AG09309 (cell line): ENCODE data around the gene TNNI2.

Source experiments
- DNase-seq: peaks from one replicate; pipeline ENCODE4 v3.0.0-alpha.2; 2010; ENCODE audit warnings: low read depth
- H3K4me3 ChIP-seq: 2 replicates; pipeline ENCODE4 v1.5.1; 2011; ENCODE audit warnings: mild to moderate bottlenecking, low read depth, low read length, moderate library complexity; ENCODE audit not compliant: control insufficient read depth
- TF ChIP-seq, protein P1 (sequence below): IDR thresholded peaks from 2 replicates; pipeline ENCODE4 v1.5.1; 2011; ENCODE audit warnings: mild to moderate bottlenecking, low read depth, low read length, inconsistent platforms; ENCODE audit not compliant: insufficient read depth, control insufficient read depth; ENCODE audit errors: missing control alignments

Gene TNNI2

DNA sequence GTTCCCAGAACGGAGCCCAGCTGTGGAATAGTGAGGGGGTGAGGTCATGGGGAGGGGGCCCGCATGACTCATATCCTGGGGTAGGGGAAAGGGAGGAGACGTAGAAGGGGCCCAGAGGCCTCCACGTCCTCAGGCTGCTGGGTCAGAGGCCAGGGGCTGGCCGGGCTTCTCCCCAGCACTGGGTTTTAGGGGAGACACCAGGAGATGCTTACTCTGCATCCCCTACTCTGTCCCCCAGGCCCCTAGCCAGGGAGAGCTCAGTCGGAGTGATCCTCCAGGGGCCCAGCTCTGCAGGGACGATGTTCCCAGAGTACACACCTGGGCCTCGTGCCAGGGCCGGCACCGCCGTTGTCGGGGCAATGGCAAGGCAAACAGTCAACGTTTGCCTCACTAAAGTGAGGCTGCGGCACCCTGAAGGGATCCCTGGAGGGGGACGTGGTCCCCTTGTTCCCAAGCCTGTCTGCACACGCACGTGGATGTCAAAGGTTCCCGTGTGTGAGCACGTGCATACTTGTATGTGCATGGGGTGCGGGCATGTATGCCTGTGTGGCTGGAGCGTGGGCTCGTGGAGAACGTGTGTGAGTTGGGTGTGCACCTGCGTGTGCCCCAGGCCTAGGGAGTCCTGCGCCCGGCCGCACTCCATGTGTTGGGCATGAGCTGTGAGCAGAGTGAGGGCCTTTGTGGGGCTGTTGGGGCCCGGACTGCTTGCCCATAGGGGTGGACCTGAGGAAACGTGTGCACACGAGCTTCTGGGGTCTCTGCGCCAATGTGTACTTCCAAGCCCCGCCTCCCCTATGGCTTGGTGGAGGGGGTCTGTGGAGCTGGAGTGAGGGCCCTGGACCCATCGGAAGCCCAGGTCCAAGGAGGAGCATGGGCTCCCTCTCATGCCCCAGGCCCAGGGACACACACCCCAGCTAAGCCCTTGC lies 38.7 kb downstream of the TNNI2 start:
- no peak overlapping the region for H3K4me3 ChIP-seq
- TF ChIP-seq, protein P1, sequence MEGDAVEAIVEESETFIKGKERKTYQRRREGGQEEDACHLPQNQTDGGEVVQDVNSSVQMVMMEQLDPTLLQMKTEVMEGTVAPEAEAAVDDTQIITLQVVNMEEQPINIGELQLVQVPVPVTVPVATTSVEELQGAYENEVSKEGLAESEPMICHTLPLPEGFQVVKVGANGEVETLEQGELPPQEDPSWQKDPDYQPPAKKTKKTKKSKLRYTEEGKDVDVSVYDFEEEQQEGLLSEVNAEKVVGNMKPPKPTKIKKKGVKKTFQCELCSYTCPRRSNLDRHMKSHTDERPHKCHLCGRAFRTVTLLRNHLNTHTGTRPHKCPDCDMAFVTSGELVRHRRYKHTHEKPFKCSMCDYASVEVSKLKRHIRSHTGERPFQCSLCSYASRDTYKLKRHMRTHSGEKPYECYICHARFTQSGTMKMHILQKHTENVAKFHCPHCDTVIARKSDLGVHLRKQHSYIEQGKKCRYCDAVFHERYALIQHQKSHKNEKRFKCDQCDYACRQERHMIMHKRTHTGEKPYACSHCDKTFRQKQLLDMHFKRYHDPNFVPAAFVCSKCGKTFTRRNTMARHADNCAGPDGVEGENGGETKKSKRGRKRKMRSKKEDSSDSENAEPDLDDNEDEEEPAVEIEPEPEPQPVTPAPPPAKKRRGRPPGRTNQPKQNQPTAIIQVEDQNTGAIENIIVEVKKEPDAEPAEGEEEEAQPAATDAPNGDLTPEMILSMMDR, result no peak

DNA sequence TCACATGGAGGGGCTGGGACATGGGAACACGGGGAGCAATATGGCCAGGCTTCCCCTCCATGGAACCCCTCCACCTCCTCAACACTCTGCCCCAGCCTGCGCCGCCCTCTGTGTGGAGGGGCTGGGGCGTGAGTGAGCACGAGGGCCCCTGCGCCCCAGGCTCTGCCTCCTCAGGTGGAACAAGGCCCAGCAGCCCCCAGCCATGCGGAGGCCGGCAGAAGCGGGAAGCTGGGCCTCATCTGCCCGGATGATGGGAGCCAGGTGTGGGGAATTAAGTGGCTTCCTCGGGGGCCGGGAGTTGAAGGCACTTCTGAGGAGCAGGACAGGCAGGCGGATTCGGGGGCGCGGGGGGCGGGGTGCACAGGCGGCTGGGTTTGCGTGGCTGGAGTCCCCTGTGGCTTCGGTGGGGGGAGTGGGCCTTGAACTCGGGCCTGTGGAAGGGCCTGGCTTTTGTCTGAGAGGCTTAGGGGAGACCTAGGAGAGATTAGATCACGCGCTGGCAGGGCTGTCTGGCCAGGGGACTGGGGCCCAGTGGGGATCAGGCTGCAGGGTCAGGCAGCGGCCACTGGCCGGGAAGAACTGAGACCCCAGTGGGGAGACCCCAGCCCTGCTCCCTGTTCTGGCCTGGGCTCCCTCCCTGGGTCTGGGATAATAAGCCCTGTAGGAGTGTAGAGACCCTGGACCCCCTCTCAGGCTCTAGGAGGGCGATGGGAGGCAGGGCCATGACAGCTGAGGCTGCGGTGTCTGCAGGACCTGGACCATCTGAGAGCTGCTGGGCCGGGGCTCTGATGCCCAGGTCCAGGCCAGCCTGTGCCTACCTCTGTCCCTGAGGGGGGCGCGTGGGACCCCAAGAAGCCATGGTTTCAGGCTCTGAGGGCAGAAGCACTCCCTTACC lies 39.6 kb downstream of the TNNI2 start:
- DNase-seq, result no peak
- TF ChIP-seq, protein P1, result no peak
- no peak overlapping the region for H3K4me3 ChIP-seq

More for the DNA sequence above, 38.7 kb downstream of the TNNI2 start:
- DNase-seq, result no peak

GRCh38 chr11:1879342-1879940 lies 40.7 kb downstream of the TNNI2 start:
- TF ChIP-seq, protein P1, result no peak
- no peak for DNase-seq

GRCh38 chr11:1879941-1880720 lies 41.4 kb downstream of the TNNI2 start:
- DNase-seq, result no peak
- TF ChIP-seq, protein P1, result no peak
- H3K4me3 ChIP-seq, result no peak overlapping the region

More at GRCh38 chr11:1879342-1879940, 40.7 kb downstream of the TNNI2 start:
- no peak overlapping the region for H3K4me3 ChIP-seq

DNA sequence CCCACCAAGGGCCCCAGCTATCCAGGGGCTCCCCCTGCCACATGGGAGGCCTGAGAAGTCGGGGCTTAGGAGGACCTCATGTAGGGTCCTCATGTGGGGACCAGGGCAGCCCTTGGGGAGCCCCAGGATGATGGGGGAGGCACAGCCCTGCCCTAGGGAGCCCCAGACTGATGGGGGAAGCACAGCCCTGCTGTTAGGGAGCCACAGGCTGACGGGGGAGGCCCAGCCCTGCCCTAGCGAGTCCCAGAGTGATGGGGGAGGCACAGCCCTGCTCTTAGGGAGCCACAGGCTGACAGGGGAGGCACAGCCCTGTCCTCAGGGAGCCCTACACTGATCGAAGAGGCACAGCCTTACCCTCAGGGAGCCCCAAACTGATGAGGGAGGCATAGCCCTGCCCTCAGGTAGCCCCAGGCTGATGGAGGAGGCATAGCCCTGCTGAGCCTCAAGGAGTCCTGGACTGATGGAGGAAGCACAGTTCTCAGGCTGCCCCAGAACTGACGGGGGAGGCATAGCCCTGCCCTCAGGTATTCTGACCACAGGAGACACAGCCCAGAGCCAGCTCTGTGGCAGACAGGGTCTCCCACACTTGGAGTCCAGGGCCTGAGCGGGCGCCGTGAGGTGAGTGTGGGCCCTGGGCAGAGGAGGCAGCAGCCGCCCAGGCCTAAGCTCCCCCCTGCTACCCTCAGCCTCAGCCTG lies 42.1 kb downstream of the TNNI2 start:
- no peak for DNase-seq
- TF ChIP-seq, protein P1, result no peak
- no peak overlapping the region for H3K4me3 ChIP-seq
